HCT116 (cell line): ENCODE measurements around the gene CNNM3. TPM values are rescaled to one million over a fixed set of nuclear protein-coding genes. Genes with fewer than 3 reads are reported as not detected.

Experiments
- ATAC-seq: fragments of 200-7000 bp; cut with Tn5 transposase; 2 replicates; pipeline ENCODE4 v1.9.1; 2020; ENCODE audit warnings: mild to moderate bottlenecking, moderate library complexity
- BruUV-seq: library from RNA; stranded (reverse); fragments of 400-500 nt; replicated peaks from 2 replicates; lab custom pipeline; 2021; lab: Mats Ljungman, UMichigan
- CTCF ChIA-PET: fragments of 300-600 bp; sonication (Branson Sonifier 250); formaldehyde crosslinking; loops from one replicate; lab custom pipeline; 2021; ENCODE audit warnings: antibody characterized with exemption; lab: Charles Lee
- POLR2A ChIA-PET: fragments of 300-600, 350-600 bp; sonication (Branson Sonifier 250); formaldehyde crosslinking; loops from one replicate; lab custom pipeline; 2021; ENCODE audit warnings: antibody characterized with exemption; lab: Charles Lee
- RAD21 ChIA-PET, 2 experiments: fragments of 300-600 bp; sonication (Branson Sonifier 250); formaldehyde crosslinking; loops; one replicate each; lab custom pipeline; 2023; ENCODE audit warnings: low total read pairs in 2 of 2; ENCODE audit not compliant: uncharacterized antibody in 2 of 2, unreplicated experiment in 2 of 2, low non-redundant PET in 1 of 2; lab: Charles Lee
- DNase-seq: peaks from one replicate; pipeline ENCODE4 v3.0.0-alpha.2; 2010; ENCODE audit warnings: low read depth, low spot score
- H2AFZ ChIP-seq: fragments of 200-600 bp; shearing (Covaris generic), sonication (generic); 2 replicates; pipeline ENCODE4 v1.6.1; 2017; ENCODE audit warnings: low read depth, mixed run types, mixed read lengths, antibody characterized with exemption, low read length; ENCODE audit not compliant: poor library complexity, severe bottlenecking
- H3K27ac ChIP-seq: 2 replicates; pipeline ENCODE4 v1.5.1; 2012; ENCODE audit warnings: low read depth, low read length
- H3K27me3 ChIP-seq: fragments of 200-600 bp; sonication (generic); 2 replicates; pipeline ENCODE4 v1.6.1; 2016; ENCODE audit warnings: mixed run types, low read length, mixed read lengths; ENCODE audit not compliant: insufficient read depth
- H3K36me3 ChIP-seq, 2 experiments: fragments of 200-500 bp in 1 of 2; fragments of 200-600 bp in 1 of 2; sonication (Bioruptor generic) in 1 of 2; sonication (generic) in 1 of 2; 2 replicates each; pipeline versions ENCODE4 v1.5.1 to v1.6.1; 2014 to 2016; ENCODE audit warnings: low read length in 2 of 2, inconsistent platforms in 1 of 2, mixed read lengths in 1 of 2, mixed run types in 1 of 2; ENCODE audit not compliant: insufficient read depth in 2 of 2, control insufficient read depth in 1 of 2
- H3K4me1 ChIP-seq, 2 experiments: fragments of 200-600 bp in 1 of 2; sonication (generic) in 1 of 2; 2 replicates each; pipeline versions ENCODE4 v1.5.1 to v1.6.1; 2012 to 2017; ENCODE audit warnings: low read length in 2 of 2, inconsistent platforms in 1 of 2, mild to moderate bottlenecking in 1 of 2, mixed read lengths in 1 of 2, mixed run types in 1 of 2, moderate library complexity in 1 of 2; ENCODE audit not compliant: insufficient read depth in 2 of 2, control insufficient read depth in 1 of 2
- H3K4me2 ChIP-seq: fragments of 200-600 bp; sonication (generic); 2 replicates; pipeline ENCODE4 v1.6.1; 2017; ENCODE audit warnings: mixed run types, low read length, mixed read lengths
- H3K4me3 ChIP-seq, 2 experiments: fragments of 200-600 bp in 1 of 2; sonication (generic) in 1 of 2; replicated peaks in 1 of 2; 2 replicates each; pipeline ENCODE4 v1.5.1; 2011 to 2016; ENCODE audit warnings: low read length in 2 of 2, control low read depth in 1 of 2, low read depth in 1 of 2, mild to moderate bottlenecking in 1 of 2, mixed read lengths in 1 of 2, mixed run types in 1 of 2
- H3K79me2 ChIP-seq: fragments of 200-600 bp; sonication (generic); 2 replicates; pipeline ENCODE4 v1.6.1; 2017; ENCODE audit warnings: mild to moderate bottlenecking, mixed run types, low read length, moderate library complexity, mixed read lengths; ENCODE audit not compliant: insufficient read depth
- H3K9ac ChIP-seq: fragments of 200-600 bp; sonication (generic); 2 replicates; pipeline ENCODE4 v1.6.1; 2016; ENCODE audit warnings: low read length, mixed read lengths
- H3K9me2 ChIP-seq: fragments of 200-600 bp; sonication (generic), shearing (Covaris generic); 2 replicates; pipeline ENCODE4 v1.6.1; 2017; ENCODE audit warnings: mixed run types, mild to moderate bottlenecking, moderate library complexity; ENCODE audit not compliant: insufficient read depth
- H3K9me3 ChIP-seq, 2 experiments: fragments of 200-500 bp in 1 of 2; fragments of 200-600 bp in 1 of 2; sonication (Bioruptor generic) in 1 of 2; sonication (generic) in 1 of 2; 2 replicates each; pipeline ENCODE4 v1.6.1; 2014 to 2017; ENCODE audit warnings: low read length in 2 of 2, mixed read lengths in 2 of 2, inconsistent platforms in 1 of 2, low read depth in 1 of 2, mild to moderate bottlenecking in 1 of 2, mixed run types in 1 of 2, moderate library complexity in 1 of 2; ENCODE audit not compliant: control insufficient read depth in 1 of 2, insufficient read depth in 1 of 2
- H4K20me1 ChIP-seq: fragments of 200-600 bp; sonication (generic), shearing (Covaris generic); 2 replicates; pipeline ENCODE4 v1.6.1; 2017; ENCODE audit warnings: mixed run types, mild to moderate bottlenecking, moderate library complexity; ENCODE audit not compliant: insufficient read depth
- EZH2 ChIP-seq: fragments of 200-600 bp; sonication (generic); IDR thresholded peaks from 2 replicates; pipeline ENCODE4 v1.6.1; 2017; ENCODE audit warnings: antibody characterized with exemption, mixed run types
- EZH2phosphoT487 ChIP-seq: fragments of 200-600 bp; IDR thresholded peaks from 2 replicates; pipeline ENCODE4 v1.6.1; 2018; ENCODE audit warnings: antibody characterized with exemption, borderline replicate concordance
- POLR2AphosphoS5 ChIP-seq: IDR thresholded peaks from 2 replicates; pipeline ENCODE4 v1.6.1; 2011; ENCODE audit warnings: mild to moderate bottlenecking, low read depth, low read length, moderate library complexity
- REST ChIP-seq: IDR thresholded peaks from 2 replicates; pipeline ENCODE4 v1.6.1; 2012; ENCODE audit warnings: low read depth
- SP1 ChIP-seq: IDR thresholded peaks from 2 replicates; pipeline ENCODE4 v1.6.1; 2012; ENCODE audit warnings: low read depth
- ZFX ChIP-seq: fragments of 450-650 bp; IDR thresholded peaks from 2 replicates; pipeline ENCODE4 v1.6.1; 2017
- intact Hi-C: fragments of 100-400 bp; cut with micrococcal nuclease; formaldehyde crosslinking; loops from 2 replicates; pipeline ENCODE4 v1.10.0; 2022
- total RNA-seq: library from RNA; stranded (reverse); gene quantifications from one replicate; pipeline ENCODE4 v1.2.1, GENCODE V29; 2021; ENCODE audit not compliant: unreplicated experiment

CNNM3 gene
- total RNA-seq, 1 experiment from 2014 or later: 31.1 TPM

- DNase-seq (no peak), ATAC-seq (peak; percentile 57)
- H3K27ac ChIP-seq: no peak overlapping the region; the same call in 1 of the 2 replicates
- H3K9me3 ChIP-seq: no peaks in the 10 kb centered on the region
- no peaks in the 10 kb centered on the region for H4K20me1 ChIP-seq
- ChIA-PET POLR2A (no interaction called here), CTCF (interaction anchor here (1.0 to 2.3 kb wide), 5 partner anchors 15 to 250 kb away, joined by 3 to 15 read pairs (median 3); partner anchors contain the start of gene CNNM3), RAD21 (no interaction called here)
- intact Hi-C loops: loop anchor here (2.0 to 5.0 kb wide), 2 partner anchors 198 to 248 kb away; no protein-coding TSS in a partner anchor
- H3K79me2 ChIP-seq: no peaks in the 10 kb centered on the region
- no peaks in the 10 kb centered on the region for H3K27me3 ChIP-seq
- BruUV-seq: no TSS peak
- no peak overlapping the region for H3K4me3 ChIP-seq
- TF ChIP-seq REST (no peak), EZH2phosphoT487 (no peak), ZFX (no peak), POLR2AphosphoS5 (no peak), SP1 (no peak), EZH2 (no peak)
- no peak overlapping the region for H2AFZ ChIP-seq
- H3K36me3 ChIP-seq: peaks cover 0 to 9% of the 10 kb centered on the region in 2 experiments; a peak in 2 of 4 replicates
- peaks cover 0 to 5% of the 10 kb centered on the region in 2 experiments; a peak in 1 of 4 replicates for H3K4me1 ChIP-seq
- H3K9ac ChIP-seq: no peak overlapping the region
- H3K4me2 ChIP-seq: no peak overlapping the region
- no peaks in the 10 kb centered on the region for H3K9me2 ChIP-seq
Measured at GRCh38 chr2:96800061-96801004, 15.7 kb upstream of the CNNM3 start.
